Fibroblast of the aortic adventitia (primary cell): ENCODE measurements around the gene NR2C2. TPM values are rescaled to one million over a fixed set of nuclear protein-coding genes. Genes with fewer than 3 reads are reported as not detected.

Experiments
- DNase-seq: peaks from one replicate; pipeline ENCODE4 v3.0.0-alpha.2; 2010; ENCODE audit warnings: low read depth
- H3K4me3 ChIP-seq: 2 replicates; pipeline ENCODE4 v1.5.1; 2011; ENCODE audit warnings: low read depth, mild to moderate bottlenecking, control low read depth, low read length, moderate library complexity
- total RNA-seq: library from RNA; depleted of rRNA; stranded (reverse); fragments of >200 nt; gene quantifications from 2 replicates; pipeline ENCODE4 v1.2.3, GENCODE V29; 2012; ENCODE audit warnings: low replicate concordance
- TF ChIP-seq, protein P1 (sequence below): IDR thresholded peaks from 2 replicates; pipeline ENCODE4 v1.5.1; 2011; ENCODE audit warnings: mild to moderate bottlenecking, low read length, control low read depth, inconsistent platforms; ENCODE audit not compliant: insufficient read depth

The NR2C2 gene
- total RNA-seq, 1 donor: 33.8 TPM

DNA sequence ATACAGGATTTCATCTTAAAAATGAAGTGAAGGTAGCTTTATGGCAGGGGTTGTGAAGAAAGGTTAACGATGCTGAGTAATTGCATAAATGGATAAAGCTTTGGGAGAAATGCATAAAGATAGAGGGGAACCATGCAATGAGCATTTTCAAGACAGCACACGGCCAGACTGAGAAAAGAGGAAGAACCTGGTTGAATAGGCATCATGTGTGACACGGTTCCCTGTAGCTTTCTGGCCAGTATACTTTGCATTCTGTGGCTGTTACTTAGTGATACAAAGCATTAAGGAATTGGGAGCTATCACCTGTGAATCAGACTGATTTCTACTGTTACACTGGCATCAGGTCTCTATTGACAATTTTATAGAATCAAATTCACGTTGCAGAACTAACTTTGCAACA lies 33.3 kb downstream of the NR2C2 start:
- H3K4me3 ChIP-seq: no peak overlapping the region
- no peak for DNase-seq
- TF ChIP-seq, protein P1, sequence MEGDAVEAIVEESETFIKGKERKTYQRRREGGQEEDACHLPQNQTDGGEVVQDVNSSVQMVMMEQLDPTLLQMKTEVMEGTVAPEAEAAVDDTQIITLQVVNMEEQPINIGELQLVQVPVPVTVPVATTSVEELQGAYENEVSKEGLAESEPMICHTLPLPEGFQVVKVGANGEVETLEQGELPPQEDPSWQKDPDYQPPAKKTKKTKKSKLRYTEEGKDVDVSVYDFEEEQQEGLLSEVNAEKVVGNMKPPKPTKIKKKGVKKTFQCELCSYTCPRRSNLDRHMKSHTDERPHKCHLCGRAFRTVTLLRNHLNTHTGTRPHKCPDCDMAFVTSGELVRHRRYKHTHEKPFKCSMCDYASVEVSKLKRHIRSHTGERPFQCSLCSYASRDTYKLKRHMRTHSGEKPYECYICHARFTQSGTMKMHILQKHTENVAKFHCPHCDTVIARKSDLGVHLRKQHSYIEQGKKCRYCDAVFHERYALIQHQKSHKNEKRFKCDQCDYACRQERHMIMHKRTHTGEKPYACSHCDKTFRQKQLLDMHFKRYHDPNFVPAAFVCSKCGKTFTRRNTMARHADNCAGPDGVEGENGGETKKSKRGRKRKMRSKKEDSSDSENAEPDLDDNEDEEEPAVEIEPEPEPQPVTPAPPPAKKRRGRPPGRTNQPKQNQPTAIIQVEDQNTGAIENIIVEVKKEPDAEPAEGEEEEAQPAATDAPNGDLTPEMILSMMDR: no peak

DNA sequence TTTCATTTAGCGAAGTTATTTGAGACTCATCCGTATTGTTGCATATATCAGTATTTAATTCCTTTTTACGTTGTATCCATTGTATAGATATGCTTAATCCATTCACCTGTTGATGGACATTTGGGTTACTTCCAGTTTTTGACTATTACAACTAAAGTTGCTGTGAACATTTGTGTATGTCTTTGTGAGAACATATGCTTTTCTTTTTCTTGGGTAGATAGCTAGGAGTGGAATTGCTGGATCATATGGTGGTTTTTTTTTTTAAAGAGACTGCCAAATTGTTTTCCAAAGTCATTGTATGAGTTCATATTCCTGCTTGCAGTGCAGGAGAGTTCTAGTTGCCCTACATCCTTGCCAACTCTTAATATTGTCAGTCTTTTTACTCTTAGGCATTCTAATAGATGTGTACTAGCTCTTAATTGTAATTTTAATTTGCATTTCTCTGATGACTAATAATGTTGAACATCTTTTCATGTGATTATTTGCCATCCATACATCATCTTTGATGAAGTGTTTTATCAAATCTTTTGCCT lies 37.3 kb downstream of the NR2C2 start:
- TF ChIP-seq, protein P1: no peak
- DNase-seq: no peak

DNA sequence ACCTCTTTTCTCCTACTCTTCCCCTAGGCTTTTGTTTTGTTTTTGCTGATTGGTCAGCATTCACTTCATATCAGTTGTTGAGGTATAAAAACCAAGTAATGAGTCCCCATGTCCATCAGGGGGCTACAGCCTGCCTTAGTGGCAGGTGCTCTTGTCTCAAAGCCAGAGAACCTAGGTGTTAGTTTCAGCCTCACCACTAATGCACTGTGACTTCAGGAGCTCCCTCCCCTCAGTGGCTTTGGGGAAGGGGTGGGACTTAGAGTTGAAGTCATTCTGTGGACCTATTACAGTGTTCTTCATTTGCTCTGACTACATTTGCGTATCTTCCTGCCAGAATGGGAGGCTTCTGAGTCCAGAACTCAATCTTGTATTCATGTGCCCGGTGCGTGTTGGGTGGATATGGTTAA lies 41.6 kb downstream of the NR2C2 start:
- DNase-seq: no peak
- TF ChIP-seq, protein P1: no peak
- H3K4me3 ChIP-seq: no peak overlapping the region

More for the DNA sequence above, 37.3 kb downstream of the NR2C2 start:
- H3K4me3 ChIP-seq: no peak overlapping the region

DNA sequence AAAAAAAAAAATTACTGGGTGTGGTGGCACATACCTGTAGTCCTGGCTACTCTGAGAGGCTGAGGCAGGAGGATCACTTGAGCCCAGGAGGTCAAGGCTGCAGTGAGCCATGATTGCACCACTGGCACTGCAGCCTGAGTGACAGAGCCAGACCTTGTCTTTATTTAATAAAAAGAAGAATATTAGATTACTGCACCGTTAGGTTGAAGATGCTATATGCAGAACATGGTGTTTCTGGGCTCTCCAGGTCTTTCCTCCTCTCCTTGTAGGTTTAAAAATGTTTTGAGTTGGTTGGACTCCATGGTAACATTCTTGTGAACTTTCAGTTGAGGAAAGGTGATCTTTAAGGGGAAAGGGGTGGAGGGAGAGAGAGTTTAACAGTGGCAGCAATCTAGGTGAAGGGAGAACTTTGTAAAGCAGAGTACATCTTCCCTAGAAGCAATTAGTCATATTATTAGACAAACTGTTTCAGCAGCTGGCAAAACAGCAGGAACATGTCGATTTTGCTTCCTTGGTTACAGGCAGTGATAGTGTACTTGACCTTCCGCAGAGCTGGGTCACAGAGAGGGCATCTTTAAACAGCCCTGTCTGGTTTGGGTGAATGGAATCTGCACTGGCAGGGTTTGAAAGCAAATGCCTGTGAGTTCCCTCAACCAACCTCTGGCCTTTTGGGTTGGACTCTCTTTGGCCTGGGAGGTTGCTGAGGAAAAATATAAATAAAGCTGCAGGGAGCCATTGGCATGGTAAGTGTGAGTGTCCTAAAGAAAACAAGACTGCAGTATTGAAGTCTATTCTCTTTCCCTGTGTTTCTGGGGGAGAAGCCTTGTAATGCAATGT lies 42.8 kb downstream of the NR2C2 start:
- TF ChIP-seq, protein P1: no peak
- peak; percentile 10 for DNase-seq
- no peak overlapping the region for H3K4me3 ChIP-seq

DNA sequence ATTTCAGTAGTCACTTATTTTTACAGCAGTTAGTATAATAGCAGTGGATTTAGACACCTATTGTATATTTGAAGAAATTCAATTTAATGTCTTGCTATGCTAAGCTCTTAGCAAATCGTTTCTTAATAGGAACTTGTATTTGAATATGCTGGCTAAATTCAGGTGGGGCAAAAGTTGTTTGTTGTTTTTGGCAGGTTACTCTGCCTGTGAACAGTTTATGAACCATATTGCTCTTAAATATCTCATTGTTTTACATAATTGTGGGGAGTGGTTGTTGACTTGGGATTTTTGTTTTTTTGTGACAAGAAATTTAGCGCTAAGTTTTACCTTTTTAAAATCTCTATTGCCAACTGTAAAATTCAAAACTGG lies 43.4 kb downstream of the NR2C2 start:
- TF ChIP-seq, protein P1: no peak
- DNase-seq: peak; percentile 22
- H3K4me3 ChIP-seq: no peak overlapping the region

DNA sequence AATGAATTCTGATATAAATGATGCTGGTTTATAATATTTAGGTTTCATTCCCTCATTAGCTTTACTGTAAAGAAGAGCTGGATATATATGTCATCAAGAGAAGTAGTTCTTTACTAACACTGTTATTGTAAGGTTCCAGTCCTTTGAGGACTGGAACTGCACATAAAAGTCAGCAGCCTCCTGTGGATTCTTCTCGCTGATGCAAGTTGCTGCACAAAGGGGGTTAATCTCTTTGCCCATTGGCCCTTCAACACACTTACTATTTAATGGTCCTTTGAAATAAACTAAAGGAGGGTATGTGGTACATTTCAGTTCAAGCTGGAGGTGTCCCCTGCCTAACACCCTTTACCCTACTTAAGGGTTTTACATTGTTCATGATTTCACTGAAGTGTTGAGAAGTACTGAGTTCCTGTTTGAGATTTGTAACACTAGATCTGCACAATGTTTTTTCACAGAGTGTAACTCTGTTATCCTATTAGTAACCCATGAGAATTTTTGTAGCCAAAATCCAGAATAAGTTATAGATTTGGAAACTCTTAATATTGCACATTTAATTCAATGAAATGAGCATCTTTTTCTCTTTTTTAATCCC lies 43.9 kb downstream of the NR2C2 start:
- no peak overlapping the region for H3K4me3 ChIP-seq
- TF ChIP-seq, protein P1: no peak
- no peak for DNase-seq
